ENCODE data around the gene ATXN1. TPM values are rescaled to one million over a fixed set of nuclear protein-coding genes. Genes with fewer than 3 reads are reported as not detected.

Gene ATXN1
- total RNA-seq, 1 donor from 2014 or later, result 70.0 TPM

DNA sequence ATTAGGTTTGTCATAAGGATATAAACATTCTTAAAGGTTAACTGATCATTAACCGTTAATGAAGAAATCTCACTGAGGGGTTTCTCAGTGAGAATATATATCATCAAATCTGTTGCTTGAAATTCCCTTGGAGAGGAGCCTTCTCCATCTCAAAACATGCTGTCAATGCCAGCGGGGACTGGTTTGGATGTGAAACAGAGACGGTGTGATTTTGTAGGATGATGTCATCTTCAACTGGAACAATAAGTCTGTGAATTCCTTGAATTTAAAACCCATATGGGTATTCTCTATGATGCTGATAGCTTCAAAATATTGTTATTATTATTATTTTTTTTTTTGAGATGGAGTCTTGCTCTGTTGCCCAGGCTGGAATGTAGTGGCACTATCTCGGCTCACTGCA lies 447.0 kb downstream of the ATXN1 start:
- Mint-ChIP-seq H3K36me3 (ENCODE audit: low read depth) (peaks cover 16% of the 10 kb centered on the region), H3K4me3 (no peak overlapping the region), H3K27ac (no peak overlapping the region), H3K27me3 (no peaks in the 10 kb centered on the region), H3K4me1 (peaks cover 29% of the 10 kb centered on the region), H3K9me3 (no peaks in the 10 kb centered on the region)
- intact Hi-C loops (cut with micrococcal nuclease), result no loop called here
- no peak for DNase-seq

DNA sequence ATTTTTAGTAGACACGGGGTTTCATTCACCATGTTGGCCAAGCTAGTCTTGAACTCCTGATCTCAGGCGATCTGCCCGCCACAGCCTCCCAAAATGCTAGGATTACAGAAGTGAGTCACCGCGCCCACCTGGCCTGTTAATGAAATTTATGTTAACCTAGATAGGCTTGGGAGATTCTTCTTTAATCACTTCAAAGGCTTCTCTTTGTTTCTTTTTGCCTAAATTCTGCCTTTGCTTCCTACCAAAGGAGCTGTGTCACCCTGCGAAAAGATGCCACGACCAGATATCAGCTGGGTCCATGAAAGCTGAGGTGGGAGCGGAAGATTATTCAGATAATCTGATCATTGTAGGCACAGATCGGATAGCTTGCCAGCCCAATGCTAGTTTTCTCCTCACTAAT lies 447.5 kb downstream of the ATXN1 start:
- intact Hi-C loops (cut with micrococcal nuclease), result no loop called here
- Mint-ChIP-seq H3K9me3 (no peaks in the 10 kb centered on the region), H3K27ac (no peak overlapping the region), H3K4me3 (no peak overlapping the region), H3K4me1 (peaks cover 24% of the 10 kb centered on the region), H3K27me3 (no peaks in the 10 kb centered on the region), H3K36me3 (ENCODE audit: low read depth) (peaks cover 18% of the 10 kb centered on the region)
- DNase-seq, result no peak

DNA sequence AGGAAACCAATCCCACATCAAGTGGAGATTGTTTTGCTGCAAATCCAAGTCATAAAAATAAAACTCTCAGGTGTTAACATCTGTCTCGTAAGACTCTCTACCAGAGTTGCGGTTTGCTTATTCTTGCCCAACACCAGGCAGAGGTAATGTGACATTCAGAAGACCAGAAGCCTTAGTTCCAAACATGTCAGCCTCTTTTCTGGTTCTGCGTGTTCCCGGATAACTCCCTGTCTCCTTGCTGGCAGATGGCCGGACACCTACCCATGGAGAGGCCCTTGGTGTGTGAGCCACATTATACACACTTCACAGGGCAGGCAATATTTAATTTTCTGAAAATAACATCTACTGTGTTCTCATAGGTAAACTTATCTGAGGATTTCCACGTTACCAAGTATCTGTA lies 449.5 kb downstream of the ATXN1 start:
- H3K4me3 Mint-ChIP-seq, result no peak overlapping the region
- H3K27ac Mint-ChIP-seq, result no peak overlapping the region
- H3K36me3 Mint-ChIP-seq (ENCODE audit: low read depth), result peaks cover 16% of the 10 kb centered on the region
- DNase-seq, result no peak
- intact Hi-C loops (cut with micrococcal nuclease), result no loop called here
- H3K27me3 Mint-ChIP-seq, result no peaks in the 10 kb centered on the region
- no peaks in the 10 kb centered on the region for H3K9me3 Mint-ChIP-seq
- peaks cover 6% of the 10 kb centered on the region for H3K4me1 Mint-ChIP-seq

DNA sequence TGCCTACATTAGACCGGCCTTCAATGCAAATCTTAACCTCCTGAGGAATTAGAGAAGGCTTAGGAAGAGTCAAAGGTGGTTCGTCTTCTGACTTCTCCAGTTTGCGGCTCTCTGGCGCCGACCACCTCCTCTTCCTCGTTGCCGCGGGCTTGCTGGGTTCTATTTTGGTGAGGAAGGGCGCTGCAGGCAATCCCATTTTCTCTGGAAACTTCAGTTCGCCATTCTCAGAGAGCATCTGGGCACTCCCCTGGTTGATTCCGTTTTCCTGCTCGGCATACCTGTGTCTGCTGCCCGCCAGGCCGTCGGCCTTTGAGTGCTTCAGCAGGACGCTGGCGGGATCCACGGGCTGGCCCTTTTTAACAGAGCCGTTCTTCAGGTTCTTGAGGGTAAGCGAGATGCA lies 454.9 kb downstream of the ATXN1 start:
- no peaks in the 10 kb centered on the region for H3K27me3 Mint-ChIP-seq
- intact Hi-C loops (cut with micrococcal nuclease), result no loop called here
- no peak overlapping the region for H3K4me3 Mint-ChIP-seq
- H3K4me1 Mint-ChIP-seq, result peaks cover 7% of the 10 kb centered on the region
- DNase-seq, result no peak
- no peaks in the 10 kb centered on the region for H3K9me3 Mint-ChIP-seq
- H3K36me3 Mint-ChIP-seq (ENCODE audit: low read depth), result peaks cover 34% of the 10 kb centered on the region
- no peak overlapping the region for H3K27ac Mint-ChIP-seq

DNA sequence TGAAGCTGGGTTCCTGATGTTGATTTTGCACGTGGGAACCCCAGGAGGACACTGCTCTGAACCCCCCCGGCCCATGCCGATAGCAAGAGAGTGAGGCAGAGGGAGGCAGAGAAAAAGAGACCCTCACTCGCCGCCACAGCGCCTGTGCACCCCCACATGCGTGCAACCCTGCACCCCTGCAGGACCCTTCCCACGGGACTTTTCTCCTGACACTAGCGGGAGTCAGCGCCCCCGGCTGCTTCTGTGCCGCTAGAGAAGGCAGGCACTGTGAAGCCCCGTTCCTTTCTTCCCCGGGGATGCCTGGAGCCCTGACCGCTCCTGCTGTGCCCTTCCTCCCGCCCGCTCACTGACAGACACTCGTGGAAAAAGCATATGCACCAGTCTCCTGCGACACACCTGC lies 455.5 kb downstream of the ATXN1 start:
- H3K27ac Mint-ChIP-seq, result no peak overlapping the region
- no peak overlapping the region for H3K4me3 Mint-ChIP-seq

DNA sequence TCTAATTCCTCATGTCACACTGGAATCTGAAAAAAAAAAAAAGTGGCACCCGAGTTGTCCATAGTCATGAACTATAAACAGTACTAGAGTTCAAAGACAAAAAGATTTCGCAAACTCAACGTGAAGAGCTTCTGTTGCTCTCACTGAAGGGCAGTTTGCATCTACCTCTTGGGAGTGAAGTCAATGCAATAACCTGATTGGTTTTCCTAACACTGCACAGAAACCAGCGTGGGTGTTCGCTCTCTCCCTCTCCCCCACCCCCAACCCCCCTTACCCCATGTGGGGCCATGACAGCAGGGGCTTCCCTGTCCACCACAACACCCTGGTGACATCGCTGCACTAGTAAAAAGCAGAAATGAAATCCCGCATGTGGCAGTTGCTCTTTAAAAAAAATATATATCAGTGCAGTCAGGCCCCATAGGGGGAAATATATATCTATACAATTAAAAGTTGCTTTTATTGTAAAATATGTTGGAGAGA lies 456.0 kb downstream of the ATXN1 start:
- peaks cover 34% of the 10 kb centered on the region for H3K36me3 Mint-ChIP-seq (ENCODE audit: low read depth)
- no peak overlapping the region for H3K4me3 Mint-ChIP-seq
- no peak overlapping the region for H3K27ac Mint-ChIP-seq
- peaks cover 7% of the 10 kb centered on the region for H3K4me1 Mint-ChIP-seq
- intact Hi-C loops (cut with micrococcal nuclease), result no loop called here
- H3K27me3 Mint-ChIP-seq, result no peaks in the 10 kb centered on the region
- DNase-seq, result no peak
- H3K9me3 Mint-ChIP-seq, result no peaks in the 10 kb centered on the region

More for the DNA sequence above, 455.5 kb downstream of the ATXN1 start:
- Mint-ChIP-seq H3K9me3 (no peaks in the 10 kb centered on the region), H3K36me3 (ENCODE audit: low read depth) (peaks cover 34% of the 10 kb centered on the region), H3K4me1 (peaks cover 7% of the 10 kb centered on the region), H3K27me3 (no peaks in the 10 kb centered on the region)
- intact Hi-C loops (cut with micrococcal nuclease), result no loop called here
- DNase-seq, result no peak

DNA sequence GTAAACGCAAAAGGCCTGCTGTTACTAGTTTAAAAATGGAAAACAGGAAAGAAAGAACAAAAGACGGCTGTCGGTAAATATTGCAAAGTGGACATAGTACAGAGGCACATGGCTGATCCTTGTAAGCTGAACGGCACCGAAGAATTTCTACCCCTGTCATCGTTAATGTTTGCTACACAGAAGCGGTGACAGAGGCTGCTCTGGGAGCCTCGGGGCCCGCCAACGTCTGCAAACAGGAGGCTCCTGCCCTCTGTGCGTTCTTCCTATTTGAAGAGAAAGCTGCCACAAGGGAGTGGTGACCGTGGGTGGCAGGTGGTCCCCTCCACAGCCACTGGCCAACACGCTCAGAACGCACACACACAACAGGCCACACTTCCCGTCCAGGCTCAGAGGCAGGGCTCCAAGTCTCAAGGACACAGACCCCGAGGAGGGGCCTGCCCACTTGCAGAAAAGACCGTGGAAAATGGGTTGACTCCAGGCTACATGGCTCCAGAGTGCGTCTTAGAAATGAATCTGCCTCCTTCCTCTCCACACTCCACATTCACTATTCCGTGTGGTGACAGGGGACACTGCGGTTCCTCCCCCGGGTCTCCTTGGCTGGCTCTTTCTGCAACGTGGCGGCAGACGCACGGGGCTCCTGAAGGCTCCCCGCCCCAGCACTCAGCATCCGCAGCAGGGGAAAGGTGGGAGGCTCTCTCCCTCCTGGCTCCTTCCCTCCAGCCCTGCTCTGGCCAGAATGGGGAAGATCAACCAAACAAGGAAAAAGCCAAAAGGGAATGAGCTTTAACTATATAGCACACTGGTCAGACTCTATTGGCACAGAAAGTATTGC lies 458.3 kb downstream of the ATXN1 start:
- Mint-ChIP-seq H3K27ac (no peak overlapping the region), H3K36me3 (ENCODE audit: low read depth) (peaks cover 28% of the 10 kb centered on the region), H3K27me3 (no peaks in the 10 kb centered on the region), H3K9me3 (no peaks in the 10 kb centered on the region), H3K4me3 (no peak overlapping the region), H3K4me1 (peaks cover 7% of the 10 kb centered on the region)
- intact Hi-C loops (cut with micrococcal nuclease), result no loop called here
- no peak for DNase-seq

DNA sequence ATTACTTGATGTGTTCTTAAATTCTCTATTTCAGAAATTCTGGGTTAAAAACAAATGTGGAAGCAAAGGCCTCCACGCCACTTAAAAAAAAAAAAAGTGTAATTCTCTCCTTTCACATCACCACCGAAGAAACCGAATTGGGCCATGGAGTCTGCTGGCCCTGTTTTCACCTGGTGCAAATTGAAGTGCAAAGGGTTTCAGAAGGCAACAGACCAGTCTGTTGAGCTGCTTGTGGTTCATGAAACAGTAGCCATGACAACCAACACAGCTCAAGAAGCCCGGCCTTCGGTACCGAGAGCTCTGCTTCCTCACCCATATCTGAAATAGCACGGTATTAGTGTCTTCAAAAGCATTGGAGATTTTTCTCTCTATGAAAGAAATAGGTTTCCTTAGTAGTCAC lies 459.7 kb downstream of the ATXN1 start:
- Mint-ChIP-seq H3K36me3 (ENCODE audit: low read depth) (peaks cover 24% of the 10 kb centered on the region), H3K4me1 (peaks cover 7% of the 10 kb centered on the region), H3K9me3 (no peaks in the 10 kb centered on the region), H3K27me3 (no peaks in the 10 kb centered on the region), H3K4me3 (no peak overlapping the region), H3K27ac (no peak overlapping the region)
- DNase-seq, result no peak
- intact Hi-C loops (cut with micrococcal nuclease), result no loop called here

DNA sequence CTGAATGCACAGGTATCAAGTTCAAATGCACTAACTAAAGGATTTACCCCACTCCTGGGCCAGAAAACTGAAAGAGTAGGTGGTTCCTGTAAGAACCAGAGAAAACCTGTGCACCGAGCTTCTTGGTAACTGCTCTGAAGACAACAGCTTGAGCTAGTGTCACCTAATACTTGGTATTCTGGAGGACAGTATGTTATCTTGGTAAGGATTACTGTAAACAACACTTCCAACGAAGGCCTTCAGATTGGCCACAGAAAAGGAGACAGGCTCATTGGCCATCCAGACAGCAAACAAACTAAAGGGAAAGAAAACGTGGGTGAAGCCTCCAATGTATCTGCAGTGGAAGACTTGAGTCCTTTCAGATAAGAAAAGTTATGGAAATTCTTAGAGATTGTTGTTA lies 461.4 kb downstream of the ATXN1 start:
- no peak for DNase-seq
- no peak overlapping the region for H3K4me3 Mint-ChIP-seq
- intact Hi-C loops (cut with micrococcal nuclease), result no loop called here
- H3K9me3 Mint-ChIP-seq, result no peaks in the 10 kb centered on the region
- H3K27ac Mint-ChIP-seq, result no peak overlapping the region
- no peaks in the 10 kb centered on the region for H3K4me1 Mint-ChIP-seq
- no peaks in the 10 kb centered on the region for H3K27me3 Mint-ChIP-seq
- H3K36me3 Mint-ChIP-seq (ENCODE audit: low read depth), result peaks cover 15% of the 10 kb centered on the region

DNA sequence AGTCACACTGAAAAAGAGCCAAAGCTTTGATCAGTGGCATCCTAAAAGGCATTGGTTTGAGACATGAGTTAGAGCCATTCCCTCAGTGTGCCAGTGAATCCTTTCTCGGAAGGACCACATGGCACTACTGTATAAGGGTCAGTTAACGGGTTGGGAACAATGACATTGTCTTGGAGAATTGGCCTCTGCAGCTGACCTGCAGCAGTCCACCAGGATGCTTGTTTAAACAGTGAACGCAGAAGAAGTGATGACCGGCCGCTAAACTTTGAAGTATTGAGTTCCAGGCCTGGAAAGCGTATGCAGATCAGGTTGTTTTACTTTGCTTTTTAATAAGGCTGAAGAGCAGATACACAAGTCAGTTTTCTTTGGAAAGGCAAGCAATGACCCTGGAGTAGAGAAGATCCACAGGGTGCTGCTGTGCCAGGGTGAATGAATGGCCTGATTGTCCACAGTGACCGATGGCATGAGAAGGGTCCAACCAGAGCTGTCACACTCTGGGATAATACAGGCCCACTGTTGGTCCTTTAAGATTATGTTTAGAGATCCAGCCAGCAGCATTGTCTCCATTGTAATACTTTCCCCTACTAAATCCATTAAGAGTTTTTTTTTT lies 465.1 kb downstream of the ATXN1 start:
- Mint-ChIP-seq H3K27me3 (no peaks in the 10 kb centered on the region), H3K36me3 (ENCODE audit: low read depth) (no peaks in the 10 kb centered on the region), H3K27ac (no peak overlapping the region), H3K4me1 (no peaks in the 10 kb centered on the region), H3K4me3 (no peak overlapping the region), H3K9me3 (no peaks in the 10 kb centered on the region)
- intact Hi-C loops (cut with micrococcal nuclease), result no loop called here
- no peak for DNase-seq

DNA sequence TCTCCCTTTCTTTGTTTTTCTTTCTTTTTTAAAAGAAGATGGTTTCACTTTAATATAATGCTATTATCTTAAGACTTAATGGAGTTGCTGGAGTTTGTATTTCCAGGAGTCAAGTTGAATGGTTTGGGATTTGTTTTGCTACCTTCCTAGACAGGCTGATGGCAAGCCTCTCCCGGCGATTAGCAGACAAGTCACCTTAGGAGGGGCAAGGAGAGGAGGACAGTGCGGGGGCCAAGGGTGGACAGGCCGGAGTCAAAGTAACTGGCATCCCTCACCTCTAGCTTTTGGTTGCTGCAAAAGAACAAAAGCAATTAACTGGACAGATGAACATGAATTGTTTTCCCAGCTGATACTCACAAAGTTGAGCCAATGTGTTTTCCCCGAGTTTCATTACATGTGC lies 465.8 kb downstream of the ATXN1 start:
- Mint-ChIP-seq H3K27ac (no peak overlapping the region), H3K27me3 (no peaks in the 10 kb centered on the region), H3K4me3 (no peak overlapping the region), H3K4me1 (no peaks in the 10 kb centered on the region), H3K36me3 (ENCODE audit: low read depth) (no peaks in the 10 kb centered on the region), H3K9me3 (no peaks in the 10 kb centered on the region)
- intact Hi-C loops (cut with micrococcal nuclease), result no loop called here
- no peak for DNase-seq

DNA sequence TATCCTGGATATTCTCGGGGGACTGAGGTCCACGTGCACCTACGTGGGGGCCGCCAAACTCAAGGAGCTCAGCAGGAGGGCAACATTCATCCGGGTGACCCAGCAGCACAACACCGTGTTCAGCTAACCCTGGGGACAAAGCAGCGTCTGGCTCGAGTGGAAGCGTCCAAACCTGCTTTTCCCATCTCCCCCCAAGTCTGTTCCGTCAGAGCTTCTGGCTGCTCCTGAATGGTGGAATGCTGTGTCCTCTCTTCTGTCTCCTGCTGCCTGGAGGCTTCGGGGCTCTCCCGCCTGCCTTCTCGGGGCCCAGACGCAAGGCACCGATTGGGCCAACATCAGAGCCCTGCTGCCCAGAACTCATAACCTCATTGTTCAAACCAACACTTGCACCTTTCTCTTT lies 466.2 kb downstream of the ATXN1 start:
- no peak overlapping the region for H3K4me3 Mint-ChIP-seq
- no peaks in the 10 kb centered on the region for H3K9me3 Mint-ChIP-seq
- DNase-seq, result no peak
- no peak overlapping the region for H3K27ac Mint-ChIP-seq
- intact Hi-C loops (cut with micrococcal nuclease), result no loop called here
- H3K27me3 Mint-ChIP-seq, result no peaks in the 10 kb centered on the region
- no peaks in the 10 kb centered on the region for H3K36me3 Mint-ChIP-seq (ENCODE audit: low read depth)
- no peaks in the 10 kb centered on the region for H3K4me1 Mint-ChIP-seq

DNA sequence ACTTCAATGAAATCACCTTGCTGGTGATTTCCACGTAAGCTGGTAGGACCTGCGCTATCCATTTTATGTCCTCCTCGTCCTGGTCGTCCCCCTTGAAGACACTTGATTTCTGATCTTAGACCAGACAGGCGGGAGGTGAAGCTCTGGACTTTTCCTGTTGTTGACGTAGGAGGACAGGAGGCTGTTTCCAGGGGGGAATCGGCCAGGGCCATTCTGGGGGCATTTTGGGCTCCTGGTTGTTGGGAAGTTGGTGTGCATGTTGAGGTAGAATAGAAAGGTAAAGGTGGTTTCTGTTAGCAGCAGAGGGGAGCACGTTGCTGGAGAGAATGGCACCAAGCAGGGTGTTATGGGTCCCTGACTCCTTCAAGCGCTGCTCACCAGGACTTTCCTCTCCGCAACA lies 466.9 kb downstream of the ATXN1 start:
- intact Hi-C loops (cut with micrococcal nuclease), result no loop called here
- Mint-ChIP-seq H3K36me3 (ENCODE audit: low read depth) (no peaks in the 10 kb centered on the region), H3K4me3 (no peak overlapping the region)

DNA sequence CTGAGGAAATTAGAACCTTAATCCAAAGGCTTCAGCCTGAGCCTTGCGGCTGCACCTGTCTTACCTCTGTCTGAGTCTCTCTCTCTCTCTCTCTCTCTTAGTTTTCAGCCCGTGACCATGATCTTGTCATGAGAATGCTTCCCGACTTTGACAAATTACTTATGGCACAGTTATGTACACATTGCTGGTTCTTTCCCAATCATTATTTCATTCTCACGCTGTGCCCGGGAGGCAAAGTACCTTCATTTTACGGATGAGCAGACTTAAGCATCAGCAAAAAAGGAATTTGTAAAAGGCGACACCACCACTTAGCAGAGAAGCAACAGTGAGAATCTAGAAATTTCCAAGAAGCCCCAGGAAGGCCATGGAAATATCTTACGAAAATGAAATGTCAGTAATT lies 468.3 kb downstream of the ATXN1 start:
- no peak overlapping the region for H3K4me3 Mint-ChIP-seq

More for the DNA sequence above, 466.9 kb downstream of the ATXN1 start:
- no peak for DNase-seq
- no peaks in the 10 kb centered on the region for H3K4me1 Mint-ChIP-seq
- no peaks in the 10 kb centered on the region for H3K27me3 Mint-ChIP-seq
- no peaks in the 10 kb centered on the region for H3K9me3 Mint-ChIP-seq
- no peak overlapping the region for H3K27ac Mint-ChIP-seq

More for the DNA sequence above, 468.3 kb downstream of the ATXN1 start:
- no peaks in the 10 kb centered on the region for H3K9me3 Mint-ChIP-seq
- no peak overlapping the region for H3K27ac Mint-ChIP-seq
- DNase-seq, result no peak
- H3K27me3 Mint-ChIP-seq, result no peaks in the 10 kb centered on the region
- H3K4me1 Mint-ChIP-seq, result no peaks in the 10 kb centered on the region
- H3K36me3 Mint-ChIP-seq (ENCODE audit: low read depth), result no peaks in the 10 kb centered on the region
- intact Hi-C loops (cut with micrococcal nuclease), result no loop called here
